ENCODE measurements around the gene PLCB1. TPM values are rescaled to one million over a fixed set of nuclear protein-coding genes. Genes with fewer than 3 reads are reported as not detected.

The PLCB1 gene
- total and polyA plus RNA-seq, 7 donors: 1.5 to 10.7 (median 4.2) TPM

DNA sequence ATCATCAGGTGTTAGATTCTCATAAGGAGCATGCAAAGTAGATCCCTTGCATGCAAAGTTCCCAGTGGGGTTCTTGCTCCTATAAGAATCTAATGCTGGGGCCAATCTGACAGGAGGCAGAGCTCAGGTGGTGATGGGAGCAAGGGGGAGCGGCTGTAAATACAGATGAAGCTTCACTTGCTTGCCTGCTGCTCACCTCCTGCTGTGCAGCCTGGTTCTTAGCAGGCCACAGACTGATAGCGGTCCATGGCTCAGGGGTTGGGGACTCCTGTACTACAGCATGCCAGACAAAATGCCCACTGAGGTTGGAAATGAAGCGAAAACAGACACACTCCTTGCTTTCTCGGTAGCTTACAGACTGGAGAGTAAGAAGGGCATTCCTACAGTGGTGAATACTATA lies 386.8 kb downstream of the PLCB1 start:
- Histone ChIP-seq H3K9me3 (no peaks in the 10 kb centered on the region), H3K4me1 (no peaks in the 10 kb centered on the region), H3K4me3 (no peak overlapping the region), H3K27me3 (ENCODE audit: insufficient read depth in 3 of 3, low read length in 2 of 3) (no peaks in the 10 kb centered on the region), H3K27ac (no peak overlapping the region), H3K36me3 (ENCODE audit: insufficient read depth in 1 of 2, low read depth in 1 of 2) (no peaks in the 10 kb centered on the region)
- TF ChIP-seq, protein P1, sequence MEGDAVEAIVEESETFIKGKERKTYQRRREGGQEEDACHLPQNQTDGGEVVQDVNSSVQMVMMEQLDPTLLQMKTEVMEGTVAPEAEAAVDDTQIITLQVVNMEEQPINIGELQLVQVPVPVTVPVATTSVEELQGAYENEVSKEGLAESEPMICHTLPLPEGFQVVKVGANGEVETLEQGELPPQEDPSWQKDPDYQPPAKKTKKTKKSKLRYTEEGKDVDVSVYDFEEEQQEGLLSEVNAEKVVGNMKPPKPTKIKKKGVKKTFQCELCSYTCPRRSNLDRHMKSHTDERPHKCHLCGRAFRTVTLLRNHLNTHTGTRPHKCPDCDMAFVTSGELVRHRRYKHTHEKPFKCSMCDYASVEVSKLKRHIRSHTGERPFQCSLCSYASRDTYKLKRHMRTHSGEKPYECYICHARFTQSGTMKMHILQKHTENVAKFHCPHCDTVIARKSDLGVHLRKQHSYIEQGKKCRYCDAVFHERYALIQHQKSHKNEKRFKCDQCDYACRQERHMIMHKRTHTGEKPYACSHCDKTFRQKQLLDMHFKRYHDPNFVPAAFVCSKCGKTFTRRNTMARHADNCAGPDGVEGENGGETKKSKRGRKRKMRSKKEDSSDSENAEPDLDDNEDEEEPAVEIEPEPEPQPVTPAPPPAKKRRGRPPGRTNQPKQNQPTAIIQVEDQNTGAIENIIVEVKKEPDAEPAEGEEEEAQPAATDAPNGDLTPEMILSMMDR (IDR thresholded peaks at IDR 0.05): no peak
- 82 to 87% (median 85%) methylated on average over 4 of the region's 4 CpGs for WGBS, 3 donors
- DNase-seq (no peak), ATAC-seq (no peak)
- intact Hi-C loops (cut with DNase I): no loop called here

DNA sequence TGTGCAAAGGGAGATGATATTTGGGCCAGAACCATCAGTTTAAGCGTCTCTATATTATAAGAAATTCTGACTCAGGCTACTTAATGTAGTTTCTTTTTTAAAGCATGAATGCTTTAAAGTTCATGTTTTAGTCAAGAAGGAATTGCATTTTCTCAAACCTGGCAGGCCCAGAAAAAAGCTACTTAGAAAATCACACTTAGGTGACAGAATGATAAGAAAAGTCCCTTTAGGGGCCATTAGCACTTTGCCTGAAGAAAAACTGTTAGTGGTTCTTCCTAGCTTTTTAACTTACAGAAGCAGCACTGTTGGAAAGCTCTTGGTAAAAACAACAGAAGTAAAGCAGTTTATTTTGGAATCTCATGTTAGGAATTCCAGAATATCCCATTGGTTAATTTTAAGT lies 387.8 kb downstream of the PLCB1 start:
- Histone ChIP-seq H3K27ac (no peak overlapping the region), H3K27me3 (ENCODE audit: insufficient read depth in 3 of 3, low read length in 2 of 3) (no peaks in the 10 kb centered on the region), H3K36me3 (ENCODE audit: insufficient read depth in 1 of 2, low read depth in 1 of 2) (no peaks in the 10 kb centered on the region), H3K9me3 (no peaks in the 10 kb centered on the region), H3K4me3 (no peak overlapping the region), H3K4me1 (no peaks in the 10 kb centered on the region)
- intact Hi-C loops (cut with DNase I): no loop called here
- 93 to 100% (median 94%) methylated on average over 1 of the region's 1 CpG for WGBS, 3 donors
- TF ChIP-seq, protein P1 (IDR thresholded peaks at IDR 0.05): no peak
- ATAC-seq (no peak), DNase-seq (no peak)

DNA sequence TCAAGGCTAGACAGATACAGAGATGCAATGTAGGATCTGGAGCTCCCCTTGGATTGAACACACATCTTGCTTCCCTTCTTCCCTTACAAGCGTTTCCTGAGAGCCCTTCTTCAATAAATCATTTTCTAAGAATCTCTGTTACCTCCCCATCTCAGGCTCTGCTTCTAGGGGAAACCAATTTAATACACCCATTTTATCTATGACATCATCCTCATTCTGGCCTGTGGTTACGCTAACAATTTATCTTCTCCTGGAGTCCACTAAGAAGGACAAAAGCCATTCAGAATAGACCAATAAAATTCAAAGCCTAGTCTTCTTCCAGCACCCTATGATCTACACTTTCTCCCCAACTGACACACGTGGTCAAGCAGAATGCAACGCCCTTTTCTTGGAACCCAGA lies 390.1 kb downstream of the PLCB1 start:
- Histone ChIP-seq H3K27me3 (ENCODE audit: insufficient read depth in 3 of 3, low read length in 2 of 3) (no peaks in the 10 kb centered on the region), H3K4me3 (no peak overlapping the region), H3K4me1 (no peaks in the 10 kb centered on the region), H3K27ac (no peak overlapping the region), H3K9me3 (no peaks in the 10 kb centered on the region), H3K36me3 (ENCODE audit: insufficient read depth in 1 of 2, low read depth in 1 of 2) (no peaks in the 10 kb centered on the region)
- TF ChIP-seq, protein P1 (IDR thresholded peaks at IDR 0.05): no peak
- intact Hi-C loops (cut with DNase I): no loop called here
- DNase-seq (no peak), ATAC-seq (no peak)
- 81 to 88% (median 87%) methylated on average over 4 of the region's 4 CpGs for WGBS, 3 donors

DNA sequence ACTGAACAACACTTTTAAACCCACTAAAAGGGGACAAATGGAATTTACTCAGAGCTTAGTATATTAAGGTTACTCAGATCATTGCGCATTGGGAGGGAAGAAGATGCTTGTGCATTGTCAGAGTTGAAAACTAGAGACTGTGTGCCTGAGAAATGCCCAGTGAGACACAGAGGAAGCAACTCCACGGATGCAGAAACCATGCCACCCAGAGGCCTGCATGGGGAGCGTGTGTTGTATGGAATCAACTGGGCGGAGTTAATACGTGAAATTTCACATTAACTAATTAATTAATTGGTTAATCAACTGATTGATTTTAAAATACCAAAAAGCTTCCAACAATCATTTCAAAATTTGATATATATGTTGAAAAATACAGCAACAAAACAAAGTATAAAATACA lies 391.6 kb downstream of the PLCB1 start:
- intact Hi-C loops (cut with DNase I): no loop called here
- Histone ChIP-seq H3K4me1 (peaks cover 3% of the 10 kb centered on the region), H3K4me3 (no peak overlapping the region), H3K36me3 (ENCODE audit: insufficient read depth in 1 of 2, low read depth in 1 of 2) (no peaks in the 10 kb centered on the region), H3K27me3 (ENCODE audit: insufficient read depth in 3 of 3, low read length in 2 of 3) (no peaks in the 10 kb centered on the region), H3K9me3 (no peaks in the 10 kb centered on the region), H3K27ac (no peak overlapping the region)
- 75 to 87% (median 86%) methylated on average over 5 of the region's 5 CpGs for WGBS, 3 donors
- TF ChIP-seq, protein P1 (IDR thresholded peaks at IDR 0.05): peak; percentile 4
- ATAC-seq: no peak
- no peak for DNase-seq
